Articular chondrocyte of knee joint (primary cell): ENCODE measurements around the gene TEX26. TPM values are rescaled to one million over a fixed set of nuclear protein-coding genes. Genes with fewer than 3 reads are reported as not detected.

Experiments used
- total RNA-seq: library from RNA; depleted of rRNA; stranded (reverse); fragments of >200 nt; gene quantifications from 2 replicates; pipeline ENCODE4 v1.2.3, GENCODE V29; 2012

The TEX26 gene
- total RNA-seq = 0.11 and 0.26 TPM in 2 replicates

GRCh38 chr13:30932481-30933353, at the start of gene TEX26:
TSS of gene TEX26 (plus strand) at chr13:30932656. CDS start at chr13:30932716, 60 bp downstream.

GRCh38 chr13:30905932-30906383, 26.5 kb upstream of the TEX26 start, which contains the start of gene MEDAG:
TSS of gene MEDAG (plus strand) at chr13:30906271. CDS start at chr13:30906516, 245 bp downstream.

Other genes with a start within 250 kb of the TEX26 start
- gene ALOX5AP, start 197.1 kb upstream of the TEX26 start, total RNA-seq = not detected in 2 replicates
- gene MEDAG, start 26.4 kb upstream of the TEX26 start, total RNA-seq = 75.3 and 141 TPM in 2 replicates
- 42.1 and 46.3 TPM in 2 replicates for gene HSPH1, start 229.2 kb downstream of the TEX26 start, total RNA-seq